Panc1 (cell line): ENCODE results near the gene GRAMD1A.

Experiments
- POLR2AphosphoS5 ChIP-seq: IDR thresholded peaks from 2 replicates; pipeline ENCODE4 v1.6.1; 2012; ENCODE audit warnings: mild to moderate bottlenecking, low read depth, low read length, moderate library complexity
- TF ChIP-seq, protein P1 (sequence below): fragments of 450-650 bp; IDR thresholded peaks from 2 replicates; pipeline ENCODE4 v1.5.1; 2017; ENCODE audit warnings: mild to moderate bottlenecking

DNA sequence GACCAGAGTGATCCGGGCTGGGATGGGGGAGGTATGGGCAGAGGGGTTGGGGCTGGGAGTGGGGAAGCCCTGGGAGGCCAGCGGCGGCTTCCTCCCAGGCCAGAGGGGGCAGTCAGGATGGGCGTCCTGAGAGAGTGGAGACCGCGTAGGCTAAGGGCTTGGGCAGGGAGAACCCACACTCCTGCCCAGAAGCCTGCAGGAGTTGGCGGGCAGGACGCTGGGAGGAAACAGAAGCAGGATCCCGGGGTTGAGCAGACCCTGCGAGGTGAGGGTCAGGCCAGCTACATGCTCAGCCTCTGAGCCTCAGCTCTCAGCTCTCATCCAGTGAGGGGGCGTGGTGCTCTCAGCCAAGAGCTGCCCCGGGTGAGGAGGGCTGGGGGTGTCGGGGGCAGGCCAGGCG is 22.3 kb downstream of the GRAMD1A start:
- TF ChIP-seq, protein P1, sequence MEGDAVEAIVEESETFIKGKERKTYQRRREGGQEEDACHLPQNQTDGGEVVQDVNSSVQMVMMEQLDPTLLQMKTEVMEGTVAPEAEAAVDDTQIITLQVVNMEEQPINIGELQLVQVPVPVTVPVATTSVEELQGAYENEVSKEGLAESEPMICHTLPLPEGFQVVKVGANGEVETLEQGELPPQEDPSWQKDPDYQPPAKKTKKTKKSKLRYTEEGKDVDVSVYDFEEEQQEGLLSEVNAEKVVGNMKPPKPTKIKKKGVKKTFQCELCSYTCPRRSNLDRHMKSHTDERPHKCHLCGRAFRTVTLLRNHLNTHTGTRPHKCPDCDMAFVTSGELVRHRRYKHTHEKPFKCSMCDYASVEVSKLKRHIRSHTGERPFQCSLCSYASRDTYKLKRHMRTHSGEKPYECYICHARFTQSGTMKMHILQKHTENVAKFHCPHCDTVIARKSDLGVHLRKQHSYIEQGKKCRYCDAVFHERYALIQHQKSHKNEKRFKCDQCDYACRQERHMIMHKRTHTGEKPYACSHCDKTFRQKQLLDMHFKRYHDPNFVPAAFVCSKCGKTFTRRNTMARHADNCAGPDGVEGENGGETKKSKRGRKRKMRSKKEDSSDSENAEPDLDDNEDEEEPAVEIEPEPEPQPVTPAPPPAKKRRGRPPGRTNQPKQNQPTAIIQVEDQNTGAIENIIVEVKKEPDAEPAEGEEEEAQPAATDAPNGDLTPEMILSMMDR, result no peak
- no peak for TF ChIP-seq POLR2AphosphoS5
